SU-DHL-6 (cell line): ENCODE data around the gene IFNAR2.
A peak's percentile ranks its signal among the peaks of the same experiment; 100 is the strongest.

ENCODE experiments used
- H2AFZ ChIP-seq: fragments of 200-600 bp; sonication (generic); 2 replicates; pipeline ENCODE4 v1.6.1; 2014; ENCODE audit warnings: low read depth, mild to moderate bottlenecking, moderate library complexity, mixed read lengths, antibody characterized with exemption, low read length; ENCODE audit not compliant: severe bottlenecking
- H3F3A ChIP-seq: fragments of 200-600 bp; shearing (Covaris generic); 2 replicates; pipeline ENCODE4 v1.6.0; 2016; ENCODE audit warnings: antibody characterized with exemption, mild to moderate bottlenecking; ENCODE audit not compliant: insufficient read depth
- H3K27ac ChIP-seq: fragments of 200-600 bp; sonication (generic); 2 replicates; pipeline ENCODE4 v1.5.1; 2016; ENCODE audit warnings: low read depth, mild to moderate bottlenecking, low read length, moderate library complexity, mixed read lengths
- H3K27me3 ChIP-seq: fragments of 200-600 bp; sonication (generic), shearing (Covaris generic); 2 replicates; pipeline ENCODE4 v1.6.0; 2014; ENCODE audit warnings: mild to moderate bottlenecking, low read length
- H3K36me3 ChIP-seq: fragments of 200-600 bp; sonication (generic); 2 replicates; pipeline ENCODE4 v1.6.1; 2014; ENCODE audit warnings: mild to moderate bottlenecking, low read length, mixed read lengths
- H3K4me2 ChIP-seq: fragments of 300-600, 200-600 bp; shearing (Covaris generic), sonication (generic); 2 replicates; pipeline ENCODE4 v1.6.0; 2014; ENCODE audit warnings: low read length, low read depth, mild to moderate bottlenecking; ENCODE audit not compliant: poor library complexity, severe bottlenecking
- H3K4me3 ChIP-seq: fragments of 200-600 bp; sonication (generic); 2 replicates; pipeline ENCODE4 v1.5.1; 2014; ENCODE audit warnings: antibody characterized with exemption, low read length, mild to moderate bottlenecking, mixed read lengths; ENCODE audit not compliant: insufficient read depth, poor library complexity, severe bottlenecking
- H3K79me2 ChIP-seq: fragments of 200-600 bp; sonication (generic); 2 replicates; pipeline ENCODE4 v1.6.1; 2014; ENCODE audit warnings: mild to moderate bottlenecking, low read length, moderate library complexity; ENCODE audit not compliant: insufficient read depth
- H3K9ac ChIP-seq: fragments of 200-600 bp; sonication (generic); 2 replicates; pipeline ENCODE4 v1.7.0; 2014; ENCODE audit warnings: mild to moderate bottlenecking, low read length
- H3K9me2 ChIP-seq: fragments of 200-600 bp; sonication (generic); replicated peaks from 2 replicates; pipeline ENCODE4 v1.6.1; 2014; ENCODE audit warnings: low read length; ENCODE audit not compliant: insufficient read depth
- H3K9me3 ChIP-seq: fragments of 200-600 bp; sonication (generic); 2 replicates; pipeline ENCODE4 v1.6.1; 2014; ENCODE audit warnings: low read length, mixed read lengths; ENCODE audit not compliant: insufficient read depth
- H4K20me1 ChIP-seq: fragments of 200-600 bp; sonication (generic); 2 replicates; pipeline ENCODE4 v1.6.1; 2014; ENCODE audit warnings: low read depth, mild to moderate bottlenecking, antibody characterized with exemption, low read length, moderate library complexity, mixed read lengths
- EZH2phosphoT487 ChIP-seq: fragments of 200-600 bp; sonication (generic), shearing (Covaris generic); conservative IDR thresholded peaks from 2 replicates; pipeline ENCODE4 v1.6.1; 2018; ENCODE audit warnings: mild to moderate bottlenecking, antibody characterized with exemption, low read length, moderate library complexity, mixed read lengths
- TF ChIP-seq, protein P1 (sequence below): fragments of 200-600 bp; sonication (generic); IDR thresholded peaks from one replicate; pipeline ENCODE4 v1.5.1; 2017; ENCODE audit warnings: antibody characterized with exemption, mild to moderate bottlenecking, low read length, moderate library complexity; ENCODE audit not compliant: insufficient read depth, poor library complexity, severe bottlenecking

IFNAR2 gene

DNA sequence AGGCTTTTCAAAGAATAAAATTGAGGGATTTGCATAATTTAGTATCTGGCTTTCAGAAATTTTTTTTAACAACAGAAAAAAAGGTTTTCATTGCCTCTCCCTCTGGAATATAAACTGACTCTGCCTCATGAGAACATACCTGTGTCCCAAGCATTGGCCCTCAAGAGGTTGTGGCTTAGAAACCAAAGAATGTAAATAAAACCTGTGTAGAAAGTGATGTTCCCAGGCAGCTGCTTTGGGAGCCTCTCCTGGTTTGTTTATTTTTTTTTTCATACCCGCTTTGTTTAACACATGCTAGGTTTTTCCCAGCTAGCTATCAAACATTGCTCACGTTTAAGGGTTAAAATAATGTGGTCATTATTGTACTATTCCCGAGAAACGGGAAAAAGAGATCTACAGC, 40.5 kb upstream of the IFNAR2 start:
- Histone ChIP-seq H3F3A (no peaks in the 10 kb centered on the region), H2AFZ (no peak overlapping the region), H3K9ac (no peak overlapping the region), H3K27me3 (no peaks in the 10 kb centered on the region), H3K4me3 (no peak overlapping the region), H3K27ac (no peak overlapping the region), H3K36me3 (no peaks in the 10 kb centered on the region), H3K9me2 (no peaks in the 10 kb centered on the region), H3K79me2 (no peaks in the 10 kb centered on the region), H3K4me2 (no peak overlapping the region), H3K9me3 (no peaks in the 10 kb centered on the region), H4K20me1 (no peaks in the 10 kb centered on the region)
- no peak for TF ChIP-seq EZH2phosphoT487
- TF ChIP-seq, protein P1, sequence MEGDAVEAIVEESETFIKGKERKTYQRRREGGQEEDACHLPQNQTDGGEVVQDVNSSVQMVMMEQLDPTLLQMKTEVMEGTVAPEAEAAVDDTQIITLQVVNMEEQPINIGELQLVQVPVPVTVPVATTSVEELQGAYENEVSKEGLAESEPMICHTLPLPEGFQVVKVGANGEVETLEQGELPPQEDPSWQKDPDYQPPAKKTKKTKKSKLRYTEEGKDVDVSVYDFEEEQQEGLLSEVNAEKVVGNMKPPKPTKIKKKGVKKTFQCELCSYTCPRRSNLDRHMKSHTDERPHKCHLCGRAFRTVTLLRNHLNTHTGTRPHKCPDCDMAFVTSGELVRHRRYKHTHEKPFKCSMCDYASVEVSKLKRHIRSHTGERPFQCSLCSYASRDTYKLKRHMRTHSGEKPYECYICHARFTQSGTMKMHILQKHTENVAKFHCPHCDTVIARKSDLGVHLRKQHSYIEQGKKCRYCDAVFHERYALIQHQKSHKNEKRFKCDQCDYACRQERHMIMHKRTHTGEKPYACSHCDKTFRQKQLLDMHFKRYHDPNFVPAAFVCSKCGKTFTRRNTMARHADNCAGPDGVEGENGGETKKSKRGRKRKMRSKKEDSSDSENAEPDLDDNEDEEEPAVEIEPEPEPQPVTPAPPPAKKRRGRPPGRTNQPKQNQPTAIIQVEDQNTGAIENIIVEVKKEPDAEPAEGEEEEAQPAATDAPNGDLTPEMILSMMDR, result no peak

DNA sequence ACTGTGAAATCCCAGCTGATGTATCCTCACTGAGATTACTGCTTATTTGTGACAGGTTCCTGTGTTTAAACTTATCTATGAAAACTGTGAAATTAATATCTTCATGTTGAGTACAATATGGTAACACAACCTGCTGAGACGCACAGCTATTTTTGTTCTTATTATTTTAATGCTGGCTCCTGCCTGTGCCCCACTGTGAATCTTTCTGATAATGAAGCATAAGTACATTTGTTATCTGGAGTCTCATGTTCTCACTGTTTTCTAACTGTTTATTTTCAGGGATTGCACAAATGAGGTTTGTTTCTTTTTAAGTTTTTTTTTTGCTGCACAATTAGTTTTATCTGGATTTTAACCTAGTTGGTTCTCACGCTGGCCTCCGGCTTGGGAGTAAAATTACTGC, 39.9 kb upstream of the IFNAR2 start:
- H3K27me3 ChIP-seq, result no peaks in the 10 kb centered on the region
- H3K9me3 ChIP-seq, result no peaks in the 10 kb centered on the region
- H3F3A ChIP-seq, result no peaks in the 10 kb centered on the region
- H3K9ac ChIP-seq, result no peak overlapping the region
- H2AFZ ChIP-seq, result no peak overlapping the region
- H4K20me1 ChIP-seq, result no peaks in the 10 kb centered on the region
- no peaks in the 10 kb centered on the region for H3K79me2 ChIP-seq
- TF ChIP-seq EZH2phosphoT487, result no peak
- TF ChIP-seq, protein P1, result no peak
- no peaks in the 10 kb centered on the region for H3K9me2 ChIP-seq
- no peaks in the 10 kb centered on the region for H3K36me3 ChIP-seq
- no peak overlapping the region for H3K4me3 ChIP-seq
- H3K4me2 ChIP-seq, result no peak overlapping the region
- no peak overlapping the region for H3K27ac ChIP-seq

DNA sequence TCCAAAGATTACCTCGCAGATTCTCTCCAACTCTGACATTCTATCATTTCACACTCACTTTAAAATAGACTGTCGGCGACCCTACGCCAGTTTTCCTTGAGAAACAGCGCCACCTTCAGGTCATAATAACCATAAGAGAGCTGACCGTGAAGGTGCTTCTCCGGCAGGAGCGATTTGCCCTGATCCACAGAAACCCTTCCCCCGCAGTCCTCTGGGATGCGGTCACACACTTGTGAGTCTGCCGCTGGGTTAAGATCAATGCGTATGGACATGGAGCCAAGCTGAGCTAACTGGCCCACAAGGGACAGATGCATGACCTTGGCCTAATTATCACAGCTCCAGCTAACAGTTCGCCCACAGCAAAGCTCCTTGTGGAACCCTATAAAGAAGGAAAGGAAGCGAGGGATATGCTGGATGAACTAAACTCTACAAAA, 32.8 kb upstream of the IFNAR2 start:
- Histone ChIP-seq H3K79me2 (no peaks in the 10 kb centered on the region), H3K36me3 (no peaks in the 10 kb centered on the region), H3F3A (no peaks in the 10 kb centered on the region), H3K4me3 (no peak overlapping the region), H3K27me3 (no peaks in the 10 kb centered on the region), H4K20me1 (no peaks in the 10 kb centered on the region), H3K4me2 (no peak overlapping the region), H2AFZ (no peak overlapping the region), H3K27ac (no peak overlapping the region), H3K9me3 (no peaks in the 10 kb centered on the region), H3K9me2 (no peaks in the 10 kb centered on the region), H3K9ac (no peak overlapping the region)
- TF ChIP-seq, protein P1, result peak; percentile 63
- TF ChIP-seq EZH2phosphoT487, result no peak

DNA sequence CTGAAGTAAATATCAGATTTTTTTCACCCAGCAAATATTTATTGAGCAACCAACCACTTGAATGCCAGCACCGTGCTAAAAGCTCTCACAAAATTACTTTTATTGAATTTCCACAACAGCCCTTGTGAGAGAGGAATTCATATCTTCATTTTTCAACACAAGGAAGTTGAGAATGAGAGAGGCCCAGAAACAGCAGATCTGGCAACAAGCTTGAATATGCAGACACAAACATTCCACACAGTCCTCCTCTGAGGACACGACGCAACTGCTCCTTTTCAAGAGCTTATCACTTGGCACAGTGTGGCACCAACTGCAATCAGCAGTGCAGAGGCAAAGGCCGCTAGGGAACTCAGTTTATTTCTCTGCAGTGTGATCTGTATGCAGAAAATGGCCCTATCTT, 32.2 kb upstream of the IFNAR2 start:
- no peak overlapping the region for H3K4me3 ChIP-seq
- H3K79me2 ChIP-seq, result no peaks in the 10 kb centered on the region
- no peak for TF ChIP-seq EZH2phosphoT487
- TF ChIP-seq, protein P1, result no peak
- no peaks in the 10 kb centered on the region for H3K9me2 ChIP-seq
- H4K20me1 ChIP-seq, result no peaks in the 10 kb centered on the region
- H3F3A ChIP-seq, result no peaks in the 10 kb centered on the region
- no peaks in the 10 kb centered on the region for H3K9me3 ChIP-seq
- H3K27me3 ChIP-seq, result no peaks in the 10 kb centered on the region
- H3K36me3 ChIP-seq, result no peaks in the 10 kb centered on the region
- no peak overlapping the region for H3K4me2 ChIP-seq
- no peak overlapping the region for H3K27ac ChIP-seq
- H3K9ac ChIP-seq, result no peak overlapping the region
- no peak overlapping the region for H2AFZ ChIP-seq
